ENCODE measurements around the gene MOK.

MOK gene

GRCh38 chr14:102187568-102188001, 117.4 kb downstream of the MOK start:
- DNase-seq (ENCODE audit: low read depth in 2 of 2): no peak
- H3K4me3 ChIP-seq (replicated peaks in 1 of 2; ENCODE audit: low read depth in 2 of 2, low read length in 2 of 2): no peak overlapping the region
- no peak for TF ChIP-seq CTCF (IDR thresholded peaks at IDR 0.05; ENCODE audit: low read depth, low read length)

- TF ChIP-seq CTCF (IDR thresholded peaks at IDR 0.05; ENCODE audit: low read depth, low read length): no peak
- H3K4me3 ChIP-seq (replicated peaks in 1 of 2; ENCODE audit: low read depth in 2 of 2, low read length in 2 of 2): no peak overlapping the region
- peak; percentile 78 to 81 for DNase-seq (ENCODE audit: low read depth in 2 of 2)
Observed at GRCh38 chr14:102187044-102187443, 117.9 kb downstream of the MOK start.

- no peak overlapping the region for H3K4me3 ChIP-seq (replicated peaks in 1 of 2; ENCODE audit: low read depth in 2 of 2, low read length in 2 of 2)
- DNase-seq (ENCODE audit: low read depth in 2 of 2): no peak
- TF ChIP-seq CTCF (IDR thresholded peaks at IDR 0.05; ENCODE audit: low read depth, low read length): no peak
Observed at GRCh38 chr14:102185360-102185759, 119.6 kb downstream of the MOK start.

GRCh38 chr14:102184316-102185035, 120.5 kb downstream of the MOK start:
- no peak for TF ChIP-seq CTCF (IDR thresholded peaks at IDR 0.05; ENCODE audit: low read depth, low read length)
- no peak overlapping the region for H3K4me3 ChIP-seq (replicated peaks in 1 of 2; ENCODE audit: low read depth in 2 of 2, low read length in 2 of 2)
- no peak for DNase-seq (ENCODE audit: low read depth in 2 of 2)

GRCh38 chr14:102183886-102184285, 121.1 kb downstream of the MOK start:
- no peak for DNase-seq (ENCODE audit: low read depth in 2 of 2)
- no peak overlapping the region for H3K4me3 ChIP-seq (replicated peaks in 1 of 2; ENCODE audit: low read depth in 2 of 2, low read length in 2 of 2)
- no peak for TF ChIP-seq CTCF (IDR thresholded peaks at IDR 0.05; ENCODE audit: low read depth, low read length)

- no peak overlapping the region for H3K4me3 ChIP-seq (replicated peaks in 1 of 2; ENCODE audit: low read depth in 2 of 2, low read length in 2 of 2)
- TF ChIP-seq CTCF (IDR thresholded peaks at IDR 0.05; ENCODE audit: low read depth, low read length): no peak
- peak; percentile 30 to 60 for DNase-seq (ENCODE audit: low read depth in 2 of 2)
Observed at GRCh38 chr14:102182936-102183619, 121.9 kb downstream of the MOK start.

Data from cardiac fibroblast (primary cell).